SK-N-MC (cell line): ENCODE data around the gene HK2.
"Not testable (repeated sequence)": the region's sequence is repeated elsewhere in the genome, so short reads cannot be mapped to it uniquely, and the experiment has no call there.

Source experiments
- DNase-seq: peaks from one replicate; pipeline ENCODE4 v3.0.0-alpha.2; 2011; ENCODE audit warnings: low read depth, low spot score
- H3K27ac ChIP-seq: fragments of 200-600 bp; sonication (generic); 2 replicates; pipeline ENCODE4 v1.5.1; 2016; ENCODE audit warnings: mixed run types
- H3K36me3 ChIP-seq: fragments of 200-600 bp; sonication (generic); 2 replicates; pipeline ENCODE4 v1.6.1; 2017; ENCODE audit warnings: antibody characterized with exemption, low read length, mixed read lengths; ENCODE audit not compliant: insufficient read depth
- H3K4me3 ChIP-seq: fragments of 200-600 bp; sonication (generic); 2 replicates; pipeline ENCODE4 v1.5.1; 2016
- H3K9ac ChIP-seq: fragments of 200-600 bp; sonication (generic); 2 replicates; pipeline ENCODE4 v1.8.0; 2017; ENCODE audit warnings: mixed run types, mixed read lengths; ENCODE audit not compliant: insufficient read length
- H3K9me3 ChIP-seq: fragments of 200-600 bp; sonication (generic); 2 replicates; pipeline ENCODE4 v1.6.1; 2017; ENCODE audit warnings: low read depth, mild to moderate bottlenecking, antibody characterized with exemption, low read length, moderate library complexity, mixed read lengths
- EZH2 ChIP-seq: fragments of 200-600 bp; sonication (generic); IDR thresholded peaks from one replicate; pipeline ENCODE4 v1.6.1; 2017; ENCODE audit warnings: antibody characterized with exemption
- FOXP2 ChIP-seq: optimal IDR thresholded peaks from 2 replicates; pipeline ENCODE3; 2011; ENCODE audit warnings: mild to moderate bottlenecking, moderate library complexity; ENCODE audit not compliant: insufficient read depth; ENCODE audit errors: extremely low read length, control extremely low read depth
- POLR2AphosphoS5 ChIP-seq: IDR thresholded peaks from 2 replicates; pipeline ENCODE4 v1.6.1; 2012; ENCODE audit warnings: mild to moderate bottlenecking, low read depth, low read length, borderline replicate concordance

Gene HK2

DNA sequence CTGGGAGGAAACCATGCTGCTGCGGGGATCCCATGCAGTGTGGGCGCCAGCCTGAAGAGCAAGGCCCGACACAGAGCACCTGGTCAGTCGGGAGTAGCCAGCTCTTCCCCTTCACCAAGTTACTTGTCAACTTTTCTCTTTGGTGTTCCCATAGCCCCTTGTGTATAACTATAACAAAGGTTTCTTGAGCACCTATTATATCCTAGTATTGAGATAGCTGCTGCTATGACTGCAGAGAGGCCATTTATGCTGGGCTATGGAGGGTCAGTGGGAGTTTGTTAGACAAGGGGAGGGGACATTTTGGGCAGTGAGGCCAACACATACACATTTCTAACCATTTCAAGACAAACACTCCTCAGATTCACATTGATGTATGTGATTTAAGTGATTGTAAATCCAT lies 10.8 kb downstream of the HK2 start:
- Histone ChIP-seq H3K27ac (no peak overlapping the region), H3K9me3 (no peaks in the 10 kb centered on the region), H3K4me3 (no peak overlapping the region), H3K9ac (no peak overlapping the region), H3K36me3 (no peaks in the 10 kb centered on the region)
- TF ChIP-seq POLR2AphosphoS5 (no peak), FOXP2 (no peak), EZH2 (no peak)
- DNase-seq, result no peak

GRCh38 chr2:74845217-74845751 lies 11.4 kb downstream of the HK2 start:
- TF ChIP-seq FOXP2, result no peak
- TF ChIP-seq POLR2AphosphoS5, result no peak
- TF ChIP-seq EZH2, result no peak
- no peak overlapping the region for H3K9ac ChIP-seq
- H3K4me3 ChIP-seq, result no peak overlapping the region
- no peak overlapping the region for H3K27ac ChIP-seq
- no peaks in the 10 kb centered on the region for H3K36me3 ChIP-seq
- H3K9me3 ChIP-seq, result no peaks in the 10 kb centered on the region
- no peak for DNase-seq

GRCh38 chr2:74845991-74846390 lies 12.1 kb downstream of the HK2 start:
- Histone ChIP-seq H3K4me3 (no peak overlapping the region), H3K36me3 (no peaks in the 10 kb centered on the region), H3K27ac (no peak overlapping the region), H3K9me3 (no peaks in the 10 kb centered on the region), H3K9ac (no peak overlapping the region)
- no peak for DNase-seq
- TF ChIP-seq FOXP2 (no peak), POLR2AphosphoS5 (no peak), EZH2 (no peak)

- no peak overlapping the region for H3K9ac ChIP-seq
- H3K36me3 ChIP-seq, result no peaks in the 10 kb centered on the region; the same call in 1 of the 2 replicates
- no peaks in the 10 kb centered on the region for H3K9me3 ChIP-seq
- no peak overlapping the region for H3K4me3 ChIP-seq
- DNase-seq, result no peak
- H3K27ac ChIP-seq, result no peak overlapping the region
- no peak for TF ChIP-seq EZH2
- TF ChIP-seq POLR2AphosphoS5, result no peak
- no peak for TF ChIP-seq FOXP2
These were observed 12.6 kb downstream of the HK2 start for GRCh38 chr2:74846481-74846880.

GRCh38 chr2:74847070-74847858 lies 13.3 kb downstream of the HK2 start:
- no peak overlapping the region for H3K27ac ChIP-seq
- no peaks in the 10 kb centered on the region for H3K9me3 ChIP-seq
- H3K9ac ChIP-seq, result no peak overlapping the region
- no peak for TF ChIP-seq EZH2
- H3K36me3 ChIP-seq, result no peaks in the 10 kb centered on the region; the same call in 1 of the 2 replicates
- no peak overlapping the region for H3K4me3 ChIP-seq
- no peak for DNase-seq

- Histone ChIP-seq H3K4me3 (no peak overlapping the region), H3K27ac (no peak overlapping the region), H3K36me3 (peaks cover 3% of the 10 kb centered on the region; the same call in 1 of the 2 replicates), H3K9me3 (no peaks in the 10 kb centered on the region), H3K9ac (no peak overlapping the region)
- no peak for DNase-seq
- TF ChIP-seq FOXP2 (no peak), EZH2 (no peak), POLR2AphosphoS5 (no peak)
These were observed 15.4 kb downstream of the HK2 start for GRCh38 chr2:74849228-74849892.

DNA sequence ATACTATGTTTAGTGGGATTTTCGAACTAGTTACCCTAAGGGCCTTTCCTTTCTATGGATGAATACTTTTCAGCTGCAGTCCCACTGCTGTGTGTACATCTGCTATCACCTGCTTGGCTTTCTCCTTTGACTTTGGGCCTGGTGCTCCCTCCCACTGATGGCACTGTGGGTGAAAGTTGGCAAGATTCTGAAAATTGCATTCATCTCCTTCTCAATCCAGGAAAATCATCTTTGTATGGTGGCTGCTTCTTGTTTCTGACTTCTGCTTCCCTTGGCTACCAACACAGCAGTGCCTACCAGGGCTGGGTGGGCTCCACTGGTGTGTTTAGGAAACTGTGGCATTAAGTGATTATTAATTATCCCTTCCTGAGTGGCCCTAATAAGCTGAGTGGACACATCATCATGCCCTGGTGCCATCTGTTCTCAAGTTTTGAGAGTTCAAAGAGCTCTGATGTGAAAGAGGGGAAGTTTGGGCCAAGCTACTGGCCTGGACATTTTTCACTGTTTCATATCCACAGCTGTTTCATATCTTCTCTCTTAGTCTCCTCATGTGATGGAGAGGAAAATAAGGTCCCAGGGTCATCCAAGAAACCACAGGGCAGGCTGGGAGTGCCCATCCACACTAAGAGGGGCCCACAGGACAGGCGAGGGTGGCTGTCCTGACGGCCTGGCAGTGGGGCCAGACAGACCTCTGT lies 16.7 kb downstream of the HK2 start:
- DNase-seq, result no peak
- H3K4me3 ChIP-seq, result no peak overlapping the region
- no peak overlapping the region for H3K9ac ChIP-seq
- no peak overlapping the region for H3K27ac ChIP-seq
- H3K36me3 ChIP-seq, result peaks cover 10% of the 10 kb centered on the region; the same call in 1 of the 2 replicates
- no peak for TF ChIP-seq EZH2
- TF ChIP-seq POLR2AphosphoS5, result no peak
- TF ChIP-seq FOXP2, result no peak
- H3K9me3 ChIP-seq, result no peaks in the 10 kb centered on the region

- Histone ChIP-seq H3K9ac (no peak overlapping the region), H3K36me3 (peaks cover 13% of the 10 kb centered on the region; the same call in 1 of the 2 replicates), H3K4me3 (no peak overlapping the region), H3K27ac (no peak overlapping the region), H3K9me3 (no peaks in the 10 kb centered on the region)
- no peak for TF ChIP-seq EZH2
- no peak for TF ChIP-seq FOXP2
- no peak for TF ChIP-seq POLR2AphosphoS5
- DNase-seq, result no peak
These were observed 17.3 kb downstream of the HK2 start for GRCh38 chr2:74851191-74851566.

- not testable (repeated sequence) for H3K4me3 ChIP-seq, H3K27ac ChIP-seq, H3K9me3 ChIP-seq, DNase-seq, H3K9ac ChIP-seq
- H3K36me3 ChIP-seq, result peaks cover 19% of the 10 kb centered on the region; the same call in 1 of the 2 replicates
These were observed 19.4 kb downstream of the HK2 start for GRCh38 chr2:74853360-74853759.
